LHCN-M2 (cell line): ENCODE results near the gene GBA3. TPM values are rescaled to one million over a fixed set of nuclear protein-coding genes. Genes with fewer than 3 reads are reported as not detected.

ENCODE experiments used
- DNase-seq: peaks from one replicate; pipeline ENCODE4 v3.0.0-alpha.2; 2012; ENCODE audit warnings: low read depth
- polyA plus RNA-seq: library from polyadenylated mRNA; unstranded; fragments of >200 nt; gene quantifications from one replicate; pipeline ENCODE4 v1.2.1, GENCODE V29; 2012; ENCODE audit warnings: missing spikeins
- total RNA-seq: library from RNA; depleted of rRNA; stranded (reverse); fragments of >200 nt; gene quantifications from 2 replicates; pipeline ENCODE4 v1.2.3, GENCODE V29; 2014; rRNA removed

The GBA3 gene
- total RNA-seq = not detected in 2 replicates
- polyA plus RNA-seq = not detected

DNA sequence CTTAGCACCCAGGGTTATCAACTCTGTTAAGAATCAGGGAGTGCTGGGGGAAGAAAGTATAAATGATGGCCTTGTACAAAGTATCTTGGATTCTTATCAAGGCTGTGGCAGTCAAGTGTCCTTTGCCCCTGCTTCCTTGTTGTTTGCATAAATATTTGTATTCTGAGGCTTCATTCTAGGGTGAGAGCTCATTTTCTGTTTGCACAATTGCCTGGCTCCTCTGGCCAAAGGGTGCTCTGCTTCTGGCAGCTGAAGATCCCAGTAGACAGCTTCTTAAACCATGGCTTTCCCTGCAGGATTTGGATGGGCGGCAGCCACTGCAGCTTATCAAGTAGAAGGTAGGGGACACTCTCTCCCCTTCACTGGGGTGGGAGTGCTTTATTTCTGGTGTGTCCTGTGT, at the start of gene GBA3:
TSS of gene GBA3 (plus strand) at position 202 of the 400 bp plus-strand sequence.
- no peak for DNase-seq

DNA sequence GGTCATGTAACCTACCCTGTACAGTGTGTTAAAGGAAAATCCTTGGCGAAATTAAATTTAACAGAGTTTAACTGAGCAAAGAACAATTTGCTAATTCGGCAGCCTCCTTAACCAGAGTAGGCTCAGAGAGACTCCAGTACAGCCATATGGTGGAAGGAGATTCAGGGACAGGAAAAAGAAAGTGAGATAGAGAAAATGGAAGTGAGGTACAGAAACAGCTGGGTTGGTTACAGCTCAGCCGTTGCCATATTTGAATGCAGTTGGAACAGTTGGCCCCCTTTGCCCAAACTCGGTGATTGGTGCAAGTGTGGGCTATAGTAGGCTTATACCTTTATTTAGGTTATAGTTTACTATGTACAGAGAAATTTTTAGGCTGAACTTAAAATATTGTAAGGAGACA, 48.8 kb upstream of the GBA3 start:
- no peak for DNase-seq

DNA sequence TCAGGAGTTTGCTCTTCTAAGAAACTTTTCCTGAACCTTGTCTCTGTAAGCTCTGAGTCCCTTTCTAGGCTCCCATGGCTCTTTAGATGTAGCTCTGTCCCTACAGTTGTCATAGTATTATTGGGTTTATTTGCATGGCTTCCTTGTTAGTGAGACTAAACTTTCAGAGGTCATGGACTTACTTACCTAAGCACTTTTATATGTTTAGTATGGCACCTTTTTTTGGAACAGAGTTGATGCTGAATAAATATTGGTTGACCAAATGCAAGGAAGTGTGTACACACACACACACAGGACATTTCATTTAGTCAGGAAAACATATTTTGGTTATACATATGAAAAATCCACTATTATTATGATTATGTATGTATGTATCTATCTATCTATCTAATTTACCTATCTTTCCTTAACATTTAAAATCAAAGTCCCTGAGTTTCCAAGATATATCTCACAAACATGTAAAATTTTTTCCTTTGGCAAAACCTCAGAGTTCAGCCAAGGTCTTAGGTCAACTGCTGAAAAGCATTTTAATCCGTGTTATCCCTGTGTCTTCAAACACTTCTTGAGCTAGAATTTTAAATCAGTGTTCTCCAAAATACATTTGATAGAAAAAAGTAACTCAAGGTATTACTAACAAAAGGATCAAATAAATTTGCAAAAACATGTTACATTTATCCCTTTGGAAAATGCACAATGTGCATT, 47.1 kb upstream of the GBA3 start:
- DNase-seq = no peak

DNA sequence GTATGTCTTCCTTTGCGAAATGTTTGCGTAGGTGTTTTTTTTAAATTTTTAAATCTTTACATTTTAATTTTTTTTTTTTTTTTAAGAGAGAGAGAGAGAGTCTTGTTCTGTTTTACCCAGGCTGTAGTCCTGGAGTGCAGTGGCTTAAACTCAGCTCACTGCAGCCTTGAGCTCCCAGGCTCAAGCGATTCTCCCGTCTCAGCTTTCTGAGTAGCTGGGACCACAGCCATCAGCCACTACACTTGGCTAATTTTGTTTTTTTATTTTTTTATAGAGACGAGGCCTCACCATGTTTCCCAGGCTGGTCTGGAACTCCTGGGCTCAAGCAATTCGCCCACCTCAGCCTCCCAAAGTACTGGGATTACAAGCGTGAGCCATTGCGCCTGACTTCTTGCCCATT, 43.7 kb upstream of the GBA3 start:
- no peak for DNase-seq

DNA sequence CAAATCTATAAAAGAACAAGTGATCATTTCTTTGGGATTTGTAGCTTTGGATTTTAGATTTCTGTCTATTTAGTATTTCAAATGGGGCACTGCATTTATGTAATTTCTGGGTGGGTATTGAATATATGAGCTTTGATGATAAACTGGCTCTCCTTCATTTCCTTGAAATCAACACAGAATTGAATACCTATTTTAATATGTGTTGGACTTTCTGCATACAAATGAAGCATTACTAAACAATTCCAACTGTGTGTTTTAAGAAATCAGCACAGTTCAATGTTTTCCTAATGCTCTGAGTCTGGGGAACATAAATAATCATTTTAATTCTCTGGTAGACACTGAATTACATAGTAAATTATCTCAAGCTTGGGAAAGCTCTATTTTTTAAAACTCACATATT, 42.0 kb upstream of the GBA3 start:
- no peak for DNase-seq

DNA sequence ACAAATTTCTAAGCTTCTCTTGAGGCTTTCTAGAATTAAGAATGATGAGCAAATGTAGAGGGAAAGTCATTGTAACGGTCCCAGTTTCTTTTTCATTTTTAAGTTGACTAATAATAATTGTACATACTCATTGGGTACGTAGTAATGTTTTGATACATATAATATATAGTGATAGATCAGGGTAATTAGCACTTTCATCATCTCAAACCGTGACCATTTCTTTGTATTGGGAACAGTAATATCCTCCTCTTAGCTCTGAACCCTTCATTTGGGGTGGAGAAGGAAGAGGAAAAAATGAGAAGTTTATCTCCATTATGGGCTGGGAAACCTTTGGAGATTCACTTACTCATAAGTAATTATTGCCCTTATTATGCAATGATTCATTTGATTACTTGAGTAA, 39.0 kb upstream of the GBA3 start:
- no peak for DNase-seq

DNA sequence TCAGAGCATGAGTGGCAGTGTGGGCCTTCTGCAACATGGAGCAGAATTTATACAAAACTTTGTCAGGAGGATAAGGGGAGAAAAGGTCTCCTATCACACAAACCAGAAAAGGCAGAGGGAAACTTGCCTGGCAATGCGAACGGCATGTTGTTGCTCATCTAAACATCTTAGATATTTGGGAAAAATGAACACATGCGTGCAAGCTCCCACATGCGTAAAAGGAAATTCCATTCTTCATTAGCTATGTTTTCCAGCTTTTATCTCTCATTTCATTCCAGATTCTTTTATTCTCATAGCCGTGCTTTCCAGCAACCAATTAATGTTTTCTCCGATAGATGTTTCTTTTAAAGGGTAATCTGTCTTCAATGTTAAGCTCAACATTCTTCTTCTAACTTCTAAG, 31.3 kb upstream of the GBA3 start:
- no peak for DNase-seq

DNA sequence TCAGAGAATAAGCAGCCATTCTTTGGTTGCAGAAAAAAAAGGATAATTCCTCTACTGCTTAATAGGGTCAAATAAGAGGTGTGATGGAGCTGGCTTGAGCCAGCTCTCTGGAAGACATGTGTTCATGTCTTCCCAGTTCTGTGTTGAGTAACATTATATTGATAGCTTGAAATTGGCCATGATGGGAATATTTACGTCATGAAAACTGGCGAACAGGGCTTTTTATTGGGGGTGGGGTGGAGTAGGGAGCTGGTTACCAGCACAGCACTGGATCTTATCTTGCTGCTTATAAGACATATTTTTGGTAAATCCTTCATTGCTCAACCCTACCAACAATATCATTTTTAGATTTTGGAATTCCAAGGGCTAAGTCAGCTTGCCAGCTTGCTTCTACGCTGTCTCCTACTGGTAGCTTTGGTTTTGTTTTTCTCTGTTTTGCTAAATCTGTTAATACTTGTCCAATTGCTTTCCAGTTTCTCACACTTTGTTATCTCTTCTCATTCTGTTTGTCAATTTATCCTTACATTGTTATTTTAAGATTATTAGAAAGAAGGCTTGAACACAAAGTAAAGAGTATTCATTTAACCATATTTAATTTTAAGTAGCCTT, 25.3 kb upstream of the GBA3 start:
- no peak for DNase-seq

DNA sequence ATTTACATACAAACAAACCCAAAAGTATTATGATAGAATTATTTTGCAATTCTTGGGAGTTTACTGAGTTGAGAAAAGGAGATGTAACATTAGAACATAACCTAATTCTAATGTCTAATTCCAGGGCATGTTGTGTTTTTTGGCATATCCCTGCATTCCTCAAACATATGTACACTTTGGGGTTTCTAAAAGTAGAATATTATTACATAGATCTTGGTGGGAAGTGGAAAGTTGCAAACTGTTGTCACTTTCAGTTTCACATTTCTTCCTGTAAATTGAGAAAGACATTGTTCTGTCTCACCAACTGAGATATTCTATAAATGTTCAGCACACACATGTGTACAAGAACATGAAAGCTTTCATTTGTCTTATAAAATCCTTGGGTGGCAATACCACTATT, 24.4 kb upstream of the GBA3 start:
- DNase-seq = peak; percentile 46

DNA sequence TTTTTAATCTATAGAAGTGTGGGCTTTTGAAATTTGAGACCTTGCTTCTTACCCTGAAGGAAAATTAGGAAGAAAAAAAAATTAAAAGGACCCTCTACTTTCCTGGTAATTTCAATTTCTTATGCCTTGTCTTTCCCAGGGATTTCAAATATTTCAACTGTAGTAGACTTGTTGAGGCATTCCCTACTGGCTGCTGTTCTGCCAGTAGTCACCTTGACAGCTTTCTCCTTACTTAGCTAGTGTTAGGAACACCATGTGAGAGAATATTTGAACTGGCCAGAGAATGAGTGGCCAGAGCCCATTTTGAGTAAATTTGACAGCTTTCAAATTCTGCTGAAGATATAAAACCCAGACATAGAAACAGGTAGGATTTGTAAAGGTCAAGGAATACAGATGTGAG, 24.0 kb upstream of the GBA3 start:
- no peak for DNase-seq

DNA sequence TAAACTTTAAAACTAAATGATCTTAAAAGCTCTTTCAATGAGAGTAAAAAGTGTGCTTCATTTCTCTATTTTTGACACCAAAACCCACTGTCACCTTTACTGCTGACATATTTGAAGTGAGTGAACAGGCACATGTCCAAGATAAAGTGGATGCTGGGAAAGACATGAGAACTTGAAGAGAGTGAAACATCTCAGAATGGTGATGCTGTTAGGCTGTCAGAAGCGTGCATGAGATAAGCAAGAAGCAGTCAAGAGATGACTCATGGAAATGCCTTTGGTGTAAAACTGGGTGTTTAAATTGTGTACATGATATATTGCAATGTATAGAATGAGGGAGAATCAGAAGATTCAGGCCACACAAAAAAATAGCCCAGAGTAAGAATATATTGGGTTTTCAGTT, 21.8 kb upstream of the GBA3 start:
- no peak for DNase-seq

DNA sequence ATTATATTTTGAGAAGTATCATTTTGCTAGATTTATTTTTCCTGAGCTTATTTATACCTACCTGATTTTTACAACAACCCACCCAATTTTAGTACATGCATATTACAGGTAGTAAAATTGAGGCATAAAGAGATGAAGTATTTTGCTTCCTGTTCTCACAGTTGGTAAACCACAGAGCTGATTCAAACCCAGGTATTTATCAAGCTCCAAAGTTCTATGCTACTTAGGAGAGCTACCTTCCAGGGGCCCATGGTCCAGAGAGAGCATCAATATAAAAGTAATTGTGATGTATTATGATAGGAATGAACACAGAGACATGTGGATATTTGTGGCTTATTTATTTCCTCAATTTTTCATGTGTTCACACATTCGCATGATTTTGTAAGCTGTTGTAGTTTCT, 20.2 kb upstream of the GBA3 start:
- DNase-seq = no peak

DNA sequence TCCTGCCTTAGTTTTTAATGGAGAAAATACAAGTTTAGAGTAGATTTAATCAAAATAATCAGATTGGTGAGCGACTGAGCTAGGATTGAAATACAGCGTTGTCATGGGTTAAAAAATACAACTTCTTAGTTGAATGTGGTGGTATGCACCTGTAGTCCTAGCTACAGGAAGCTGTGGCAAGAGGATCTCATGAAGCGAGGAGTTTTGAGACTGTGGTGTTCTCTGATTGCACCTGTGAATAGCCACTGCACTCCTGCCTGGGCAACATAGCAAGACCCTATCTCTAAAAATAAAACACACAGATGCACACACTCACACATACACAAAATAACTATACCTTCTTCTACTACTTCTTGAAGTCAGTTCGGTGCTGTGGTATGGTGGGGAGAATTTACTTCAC, 19.8 kb upstream of the GBA3 start:
- no peak for DNase-seq

DNA sequence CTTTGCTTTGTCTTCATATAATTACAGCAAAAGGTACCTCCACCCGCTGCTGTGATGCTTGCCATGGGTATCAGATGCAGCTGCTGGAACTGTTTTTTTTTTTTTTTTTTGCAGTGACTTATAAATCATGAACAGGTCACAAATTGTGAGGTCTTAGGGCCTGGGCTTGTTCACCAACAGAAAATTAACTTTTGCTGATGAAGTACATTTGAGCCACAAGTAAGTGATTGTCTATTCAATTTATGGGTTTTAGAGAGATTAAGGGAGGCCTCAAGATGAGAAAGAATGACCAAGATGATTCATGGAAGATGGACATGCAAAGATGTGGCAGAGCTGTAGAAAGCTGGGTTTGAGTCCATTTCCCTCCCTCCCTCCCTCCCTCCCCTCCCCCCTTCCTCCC, 18.0 kb upstream of the GBA3 start:
- DNase-seq = no peak

DNA sequence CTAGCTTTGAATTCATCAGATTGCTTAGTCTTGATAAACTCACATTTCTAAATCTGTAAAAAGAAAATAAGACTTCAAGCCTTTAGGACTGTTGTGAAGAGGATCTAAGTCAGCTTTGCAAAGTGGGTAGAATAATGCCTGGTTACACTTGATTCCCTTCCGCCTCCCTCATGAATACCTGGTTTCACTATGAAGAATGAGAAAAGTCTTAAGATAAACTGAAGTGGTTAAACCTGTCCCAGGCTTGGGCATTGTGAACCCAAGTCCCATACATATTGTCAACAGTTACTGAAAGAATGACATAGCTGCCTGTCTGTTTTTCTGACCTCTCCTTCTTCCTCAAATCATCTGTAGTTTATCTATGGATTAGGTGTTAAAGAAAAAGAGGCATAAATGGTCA, 16.7 kb upstream of the GBA3 start:
- DNase-seq = no peak

DNA sequence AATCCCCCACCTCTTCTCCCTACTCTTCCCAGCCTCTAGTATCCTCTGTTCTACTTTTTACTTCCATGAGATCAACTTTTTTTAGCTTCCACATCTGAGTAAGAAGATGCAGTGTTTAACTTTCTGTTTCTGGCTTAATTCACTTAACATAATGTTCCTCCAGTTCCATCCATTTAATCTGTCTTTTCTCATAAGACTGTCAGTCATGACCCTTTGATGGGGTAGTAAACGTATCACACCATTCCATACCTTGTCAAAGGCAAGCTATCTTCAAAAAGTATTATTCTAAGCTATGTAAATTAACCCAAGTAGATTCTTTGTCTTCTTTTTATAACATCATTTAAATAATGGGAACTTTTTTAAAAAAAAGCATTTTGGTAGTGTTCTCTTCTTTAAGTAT, 15.0 kb upstream of the GBA3 start:
- no peak for DNase-seq

DNA sequence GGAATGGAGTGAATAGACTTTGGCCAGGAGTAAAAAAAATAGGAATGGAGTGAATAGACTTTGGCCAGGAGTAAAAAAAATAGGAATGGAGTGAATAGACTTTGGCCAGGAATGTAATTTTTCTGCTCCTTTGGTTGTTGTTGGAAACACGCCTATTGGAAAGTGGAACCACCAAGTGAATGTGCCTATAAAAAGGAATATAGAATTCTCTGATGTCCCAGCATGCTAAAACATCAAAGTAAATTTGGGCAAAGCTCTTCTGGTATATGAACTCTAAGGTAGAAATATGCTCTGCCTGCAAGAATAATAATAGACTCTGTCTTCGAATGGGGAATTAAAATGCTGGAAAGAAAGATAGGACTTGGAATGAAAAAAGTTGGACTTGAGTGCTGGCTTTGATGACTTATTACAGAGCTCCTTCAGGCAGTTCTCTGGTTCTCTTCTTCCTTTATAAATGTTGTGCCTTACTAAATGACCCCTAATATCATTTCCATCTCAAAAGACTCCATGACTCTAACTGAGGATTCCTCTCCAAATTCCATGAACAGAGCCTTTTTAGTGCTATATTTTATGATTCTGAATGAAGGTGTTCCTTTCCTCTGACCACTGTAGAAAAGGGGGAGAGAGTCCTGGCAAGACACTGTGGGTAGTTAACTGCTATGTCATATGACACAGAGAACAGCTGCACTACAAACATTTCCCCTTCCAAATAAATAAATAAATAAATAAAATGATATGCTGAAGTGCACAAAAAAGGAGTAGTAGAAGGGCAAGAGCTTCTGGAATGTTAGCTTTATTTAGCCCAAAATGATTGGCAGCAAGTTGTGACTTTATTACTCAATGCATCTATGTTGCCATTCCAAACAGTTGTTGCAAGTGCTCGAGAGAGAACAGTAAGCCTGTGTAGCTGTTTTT, 13.5 kb upstream of the GBA3 start:
- peak; percentile 86 for DNase-seq

DNA sequence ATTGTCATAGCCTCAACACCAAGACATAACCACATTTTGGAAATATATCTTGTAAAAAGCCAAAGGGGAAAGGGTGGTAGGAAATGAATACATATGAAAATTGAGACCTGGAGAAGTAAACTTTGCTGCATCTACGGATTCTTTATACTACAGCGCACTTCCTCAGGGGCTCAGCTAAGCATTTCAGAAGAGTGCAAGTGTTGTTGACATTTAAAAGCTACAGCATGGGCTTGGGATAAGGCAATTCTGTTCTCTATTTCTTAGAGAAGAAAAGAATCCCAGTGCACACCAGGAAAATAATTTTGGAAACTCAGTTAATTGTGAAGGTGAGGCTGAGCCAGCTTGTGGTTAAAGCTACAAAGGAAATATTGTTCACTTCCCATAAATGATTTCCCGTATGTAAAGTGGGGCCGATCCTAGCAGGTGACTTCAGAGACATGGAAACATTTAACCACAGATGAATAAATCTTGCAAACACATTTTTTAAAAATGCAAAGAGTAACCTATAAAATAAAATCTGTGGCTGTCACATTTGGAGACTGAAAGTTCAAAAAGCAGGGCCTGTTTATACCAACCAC, 12.6 kb upstream of the GBA3 start:
- DNase-seq = no peak

DNA sequence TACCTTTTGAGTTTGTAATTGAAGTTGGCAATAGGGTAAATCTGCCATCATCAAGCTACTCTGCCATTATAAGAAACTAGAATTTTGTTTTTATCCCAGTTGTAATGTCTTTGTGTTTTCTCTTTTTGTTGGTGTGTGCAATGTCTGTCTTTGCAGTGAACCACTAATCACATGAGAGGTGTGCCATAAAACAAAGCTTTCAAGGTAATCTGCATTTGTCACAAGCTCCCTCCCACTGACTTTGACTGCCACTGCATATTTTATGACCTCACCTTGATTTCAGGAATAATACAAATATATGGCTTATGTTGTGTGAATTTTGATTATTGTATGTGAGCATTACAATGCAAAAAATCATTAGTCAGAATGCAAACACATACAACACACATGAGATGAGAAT, 9.0 kb upstream of the GBA3 start:
- DNase-seq = no peak

DNA sequence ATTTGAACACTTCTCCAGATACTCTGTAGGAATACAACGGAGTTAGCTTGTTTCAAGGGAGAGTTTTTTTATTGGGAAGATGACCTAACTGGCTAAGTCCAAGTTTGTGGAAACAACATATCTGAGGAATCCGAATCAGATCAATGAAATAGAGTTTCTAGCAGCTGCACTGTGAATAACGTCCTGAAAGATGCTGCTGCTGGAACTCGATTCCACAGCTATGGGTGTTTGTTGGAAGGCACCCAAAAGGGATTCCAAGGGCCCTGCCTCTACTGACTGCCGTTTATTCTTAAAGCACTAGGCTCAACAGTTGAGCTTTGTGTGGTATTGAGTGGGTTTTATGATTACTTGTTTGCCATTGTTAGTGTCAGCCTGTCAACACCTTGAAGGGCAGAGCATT, 6.6 kb upstream of the GBA3 start:
- no peak for DNase-seq

DNA sequence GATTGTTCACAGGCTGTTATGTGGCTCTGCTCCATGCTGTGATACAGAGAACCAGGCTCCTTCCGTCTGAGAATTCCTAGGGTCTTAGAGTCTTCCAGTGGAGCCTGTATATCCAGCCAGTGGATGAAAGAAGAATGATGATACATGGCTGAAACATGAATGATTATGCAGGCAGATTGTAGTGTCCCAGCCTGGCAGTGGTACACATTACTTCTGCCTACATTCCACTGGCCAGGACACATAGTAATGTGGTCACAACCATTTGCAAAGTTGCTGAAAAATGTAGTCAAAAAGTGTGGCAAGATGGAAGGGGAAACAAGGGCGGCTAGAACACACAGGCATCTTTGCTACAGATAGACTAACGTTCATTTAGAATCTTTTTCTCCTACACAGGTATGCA, 4.5 kb upstream of the GBA3 start:
- DNase-seq = peak; percentile 46

DNA sequence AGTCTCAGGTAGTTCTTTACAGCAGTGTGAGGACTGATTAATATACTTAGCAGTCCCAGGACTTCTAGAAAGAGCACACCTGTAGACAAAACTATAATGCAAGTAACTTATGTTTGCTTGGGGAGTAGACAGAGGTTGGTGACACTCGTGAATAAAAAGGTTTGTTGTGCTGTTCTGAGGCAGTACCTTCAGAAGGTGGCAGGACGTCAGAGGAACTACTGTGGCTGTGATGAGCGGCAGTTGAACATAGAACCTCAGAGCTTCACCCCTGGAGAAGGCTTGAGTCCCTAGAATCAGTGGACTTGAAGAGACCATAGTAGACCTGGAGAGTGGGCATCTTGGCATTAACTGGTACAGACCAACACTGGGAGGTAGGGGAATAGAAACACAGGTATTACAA, 3.3 kb upstream of the GBA3 start:
- no peak for DNase-seq
